ENCODE measurements around the gene KAZN. TPM values are rescaled to one million over a fixed set of nuclear protein-coding genes. Genes with fewer than 3 reads are reported as not detected.

KAZN gene
- total RNA-seq, 1 experiment from 2014 or later, result 2.4 TPM

DNA sequence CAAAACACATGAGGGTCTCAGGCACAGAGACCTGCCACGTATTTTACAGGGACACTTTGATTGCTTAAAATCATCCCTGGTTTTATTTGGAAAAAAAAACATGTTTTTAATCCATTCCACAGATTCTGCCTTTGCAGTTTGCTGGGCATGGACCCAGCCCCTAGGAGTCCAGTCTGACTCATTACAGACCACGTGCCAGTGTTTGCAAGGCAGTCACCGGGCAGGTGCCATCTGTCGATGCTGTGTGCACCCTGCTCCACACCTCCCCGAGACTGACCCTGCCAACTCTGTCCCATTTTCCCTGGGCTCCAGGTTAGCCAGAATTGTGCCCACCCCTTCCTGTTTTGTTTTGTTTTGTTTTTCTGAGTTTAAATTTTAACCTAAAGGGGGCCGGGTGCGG is 406.6 kb downstream of the KAZN start:
- Mint-ChIP-seq H3K4me3 (ENCODE audit: unreplicated experiment) (no peak overlapping the region), H3K4me1 (ENCODE audit: low read depth, unreplicated experiment) (no peaks in the 10 kb centered on the region), H3K27me3 (ENCODE audit: insufficient read depth, unreplicated experiment) (no peaks in the 10 kb centered on the region), H3K27ac (ENCODE audit: unreplicated experiment) (no peak overlapping the region), H3K36me3 (ENCODE audit: insufficient read depth, unreplicated experiment) (no peaks in the 10 kb centered on the region), H3K9me3 (ENCODE audit: unreplicated experiment) (no peaks in the 10 kb centered on the region)
- DNase-seq, result no peak
- CTCF ChIA-PET, result no interaction called here
- H3K9me3 ChIP-seq, result no peaks in the 10 kb centered on the region
- TF ChIP-seq, protein P1, sequence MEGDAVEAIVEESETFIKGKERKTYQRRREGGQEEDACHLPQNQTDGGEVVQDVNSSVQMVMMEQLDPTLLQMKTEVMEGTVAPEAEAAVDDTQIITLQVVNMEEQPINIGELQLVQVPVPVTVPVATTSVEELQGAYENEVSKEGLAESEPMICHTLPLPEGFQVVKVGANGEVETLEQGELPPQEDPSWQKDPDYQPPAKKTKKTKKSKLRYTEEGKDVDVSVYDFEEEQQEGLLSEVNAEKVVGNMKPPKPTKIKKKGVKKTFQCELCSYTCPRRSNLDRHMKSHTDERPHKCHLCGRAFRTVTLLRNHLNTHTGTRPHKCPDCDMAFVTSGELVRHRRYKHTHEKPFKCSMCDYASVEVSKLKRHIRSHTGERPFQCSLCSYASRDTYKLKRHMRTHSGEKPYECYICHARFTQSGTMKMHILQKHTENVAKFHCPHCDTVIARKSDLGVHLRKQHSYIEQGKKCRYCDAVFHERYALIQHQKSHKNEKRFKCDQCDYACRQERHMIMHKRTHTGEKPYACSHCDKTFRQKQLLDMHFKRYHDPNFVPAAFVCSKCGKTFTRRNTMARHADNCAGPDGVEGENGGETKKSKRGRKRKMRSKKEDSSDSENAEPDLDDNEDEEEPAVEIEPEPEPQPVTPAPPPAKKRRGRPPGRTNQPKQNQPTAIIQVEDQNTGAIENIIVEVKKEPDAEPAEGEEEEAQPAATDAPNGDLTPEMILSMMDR (IDR thresholded peaks at IDR 0.05; ENCODE audit: insufficient read depth in 1 of 2, low read depth in 1 of 2, low read length in 1 of 2, severe bottlenecking in 1 of 2, unreplicated experiment in 1 of 2), result no peak
- no peak overlapping the region for H3K4me3 ChIP-seq (ENCODE audit: low read depth, low read length)
- no TSS peak for BruUV-seq (replicated peaks)
- H3K36me3 ChIP-seq (ENCODE audit: control insufficient read depth, insufficient read depth, low read length), result no peaks in the 10 kb centered on the region
- POLR2A ChIA-PET, result no interaction called here
- H3K4me1 ChIP-seq, result no peaks in the 10 kb centered on the region
- H3K27me3 ChIP-seq (replicated peaks; ENCODE audit: control insufficient read depth, insufficient read depth, low read length), result no peaks in the 10 kb centered on the region
- intact Hi-C loops (cut with micrococcal nuclease; ENCODE audit: unreplicated experiment), result no loop called here

DNA sequence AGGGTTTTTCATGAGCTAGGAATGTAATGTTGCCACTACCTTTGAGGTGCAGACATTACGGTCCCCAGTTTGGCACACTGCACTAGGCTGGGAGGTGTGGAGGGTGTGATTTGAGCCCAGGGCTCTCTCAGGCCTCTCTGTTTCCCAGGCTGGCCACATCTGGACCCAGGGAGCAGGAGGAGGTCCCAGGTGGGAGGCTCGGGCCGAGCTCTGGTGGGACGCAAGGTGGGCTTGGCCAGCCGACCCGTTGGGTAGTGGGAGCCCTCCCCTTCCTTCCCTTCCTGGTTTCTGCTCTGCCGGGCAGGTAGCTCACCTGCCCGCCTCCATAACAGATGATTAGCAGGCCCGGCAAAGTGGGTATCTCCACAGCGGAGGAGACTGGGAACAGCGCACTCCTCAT is 408.9 kb downstream of the KAZN start:
- Mint-ChIP-seq H3K27me3 (ENCODE audit: insufficient read depth, unreplicated experiment) (no peaks in the 10 kb centered on the region), H3K9me3 (ENCODE audit: unreplicated experiment) (no peaks in the 10 kb centered on the region), H3K27ac (ENCODE audit: unreplicated experiment) (no peak overlapping the region), H3K4me1 (ENCODE audit: low read depth, unreplicated experiment) (no peaks in the 10 kb centered on the region), H3K4me3 (ENCODE audit: unreplicated experiment) (no peak overlapping the region), H3K36me3 (ENCODE audit: insufficient read depth, unreplicated experiment) (no peaks in the 10 kb centered on the region)
- POLR2A ChIA-PET, result interaction anchor here (0.7 kb wide), 1 partner anchor 705 kb away, joined by 6 read pairs; no protein-coding TSS in a partner anchor
- intact Hi-C loops (cut with micrococcal nuclease; ENCODE audit: unreplicated experiment), result no loop called here
- Histone ChIP-seq H3K4me1 (no peaks in the 10 kb centered on the region), H3K36me3 (ENCODE audit: control insufficient read depth, insufficient read depth, low read length) (no peaks in the 10 kb centered on the region), H3K4me3 (ENCODE audit: low read depth, low read length) (no peak overlapping the region), H3K9me3 (no peaks in the 10 kb centered on the region), H3K27me3 (replicated peaks; ENCODE audit: control insufficient read depth, insufficient read depth, low read length) (no peaks in the 10 kb centered on the region)
- TF ChIP-seq, protein P1 (IDR thresholded peaks at IDR 0.05; ENCODE audit: insufficient read depth in 1 of 2, low read depth in 1 of 2, low read length in 1 of 2, severe bottlenecking in 1 of 2, unreplicated experiment in 1 of 2), result no peak
- CTCF ChIA-PET, result no interaction called here
- DNase-seq, result no peak
- BruUV-seq (replicated peaks), result no TSS peak

DNA sequence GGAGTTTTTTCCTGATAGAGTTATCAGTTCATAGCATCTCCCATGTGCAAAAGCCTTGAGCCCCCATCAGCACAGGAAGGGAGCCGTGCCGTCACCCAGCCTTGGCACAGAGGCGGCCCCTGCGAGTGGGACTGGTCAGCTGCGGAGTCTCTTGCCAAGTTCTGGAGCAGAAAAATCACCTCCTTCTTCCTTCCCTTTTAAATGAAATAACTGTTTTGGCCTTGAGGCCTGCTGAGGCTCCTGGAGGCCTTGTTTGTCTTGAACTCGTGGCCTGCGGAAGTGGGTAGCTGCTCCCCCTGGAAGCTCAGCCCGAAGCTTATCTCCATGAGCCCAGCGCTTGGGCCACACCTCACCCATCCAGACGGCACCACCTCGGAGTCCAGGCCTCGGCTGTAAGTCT is 409.4 kb downstream of the KAZN start:
- no peaks in the 10 kb centered on the region for H3K9me3 Mint-ChIP-seq (ENCODE audit: unreplicated experiment)
- no peak for DNase-seq
- no peak overlapping the region for H3K4me3 Mint-ChIP-seq (ENCODE audit: unreplicated experiment)
- H3K36me3 ChIP-seq (ENCODE audit: control insufficient read depth, insufficient read depth, low read length), result no peaks in the 10 kb centered on the region
- H3K27me3 Mint-ChIP-seq (ENCODE audit: insufficient read depth, unreplicated experiment), result no peaks in the 10 kb centered on the region
- no peak overlapping the region for H3K4me3 ChIP-seq (ENCODE audit: low read depth, low read length)
- no TSS peak for BruUV-seq (replicated peaks)
- no peaks in the 10 kb centered on the region for H3K27me3 ChIP-seq (replicated peaks; ENCODE audit: control insufficient read depth, insufficient read depth, low read length)
- intact Hi-C loops (cut with micrococcal nuclease; ENCODE audit: unreplicated experiment), result no loop called here
- no peaks in the 10 kb centered on the region for H3K36me3 Mint-ChIP-seq (ENCODE audit: insufficient read depth, unreplicated experiment)
- no peak overlapping the region for H3K27ac Mint-ChIP-seq (ENCODE audit: unreplicated experiment)
- TF ChIP-seq, protein P1 (IDR thresholded peaks at IDR 0.05; ENCODE audit: insufficient read depth in 1 of 2, low read depth in 1 of 2, low read length in 1 of 2, severe bottlenecking in 1 of 2, unreplicated experiment in 1 of 2), result no peak
- no peaks in the 10 kb centered on the region for H3K4me1 Mint-ChIP-seq (ENCODE audit: low read depth, unreplicated experiment)
- ChIA-PET POLR2A (no interaction called here), CTCF (interaction anchor here (0.5 kb wide), 1 partner anchor 745 kb away, joined by 3 read pairs; no protein-coding TSS in a partner anchor)
- no peaks in the 10 kb centered on the region for H3K4me1 ChIP-seq
- no peaks in the 10 kb centered on the region for H3K9me3 ChIP-seq

Data from Caco-2 (cell line).